Measurements from ENCODE around the gene TTC22. TPM values are rescaled to one million over a fixed set of nuclear protein-coding genes. Genes with fewer than 3 reads are reported as not detected.

The TTC22 gene
- total RNA-seq, 1 experiment from 2014 or later = 1.8 TPM

DNA sequence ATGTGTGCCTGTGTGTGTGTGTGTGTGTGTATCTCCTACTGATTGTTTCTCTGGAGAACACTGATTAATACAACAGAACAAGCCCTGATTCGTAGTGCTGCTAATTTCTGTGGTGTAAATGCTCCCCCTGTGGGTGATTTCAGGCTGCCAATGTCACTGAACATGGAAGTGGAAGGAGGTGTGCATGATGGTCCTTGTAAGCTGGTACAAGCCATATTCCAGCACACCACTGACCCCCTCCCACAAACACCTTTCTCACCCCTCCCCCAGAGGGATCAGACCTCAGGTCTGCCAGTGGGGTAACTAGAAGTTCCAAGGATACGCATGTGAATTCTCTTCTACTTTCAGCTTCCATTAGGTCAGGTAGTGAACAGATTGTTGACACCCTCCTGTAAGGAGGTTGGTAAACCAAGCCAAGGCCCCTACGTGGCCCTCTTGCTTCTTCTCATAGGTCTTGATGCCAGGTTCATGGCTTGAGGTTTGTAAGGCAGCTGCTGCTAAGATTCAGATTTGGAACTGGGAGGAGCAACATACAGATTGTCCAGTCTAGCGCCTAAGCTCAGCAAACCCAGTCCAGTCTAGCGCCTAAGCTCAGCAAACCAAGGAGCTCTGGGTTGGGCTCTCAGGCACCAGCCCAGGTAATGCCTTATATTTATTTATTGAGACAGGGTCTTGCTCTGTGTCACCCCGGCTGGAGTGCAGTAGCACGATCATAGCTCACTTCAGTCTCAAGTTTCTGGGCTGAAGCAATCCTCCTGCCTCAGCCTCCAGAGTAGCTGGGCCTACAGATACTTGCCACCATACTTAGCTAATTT lies 47.2 kb upstream of the TTC22 start:
- TF ChIP-seq EZH2phosphoT487 (IDR thresholded peaks at IDR 0.05; ENCODE audit: borderline replicate concordance) (no peak), CTCF (IDR thresholded peaks at IDR 0.05 in 2 of 3, conservative IDR thresholded peaks at IDR 0.05 in 1 of 3; ENCODE audit: borderline replicate concordance in 1 of 3, insufficient read depth in 1 of 3, low read depth in 2 of 3, low read length in 2 of 3) (peak in 2 of 3 experiments; percentile 19 to 24; a peak in 1 of 6 replicates), RAD21 (IDR thresholded peaks at IDR 0.05; ENCODE audit: low read depth) (peak; percentile 35; the same call in 1 of the 2 replicates)
- no TSS peak for BruUV-seq (replicated peaks)

GRCh38 chr1:54846716-54847284 lies 45.7 kb upstream of the TTC22 start:
- Histone ChIP-seq H4K20me1 (ENCODE audit: insufficient read depth) (no peaks in the 10 kb centered on the region), H3K4me1 (ENCODE audit: control insufficient read depth in 1 of 2, insufficient read depth in 2 of 2, low read length in 2 of 2) (no peaks in the 10 kb centered on the region), H3K9me2 (ENCODE audit: insufficient read depth) (no peaks in the 10 kb centered on the region), H3K27me3 (ENCODE audit: insufficient read depth, low read length) (no peaks in the 10 kb centered on the region), H3K4me2 (ENCODE audit: low read length) (no peak overlapping the region), H3K9ac (ENCODE audit: low read length) (no peak overlapping the region), H3K4me3 (replicated peaks in 1 of 2; ENCODE audit: low read depth in 1 of 2, low read length in 2 of 2) (no peak overlapping the region), H3K79me2 (ENCODE audit: insufficient read depth, low read length) (no peaks in the 10 kb centered on the region), H2AFZ (ENCODE audit: low read depth, low read length, poor library complexity, severe bottlenecking) (no peak overlapping the region), H3K36me3 (ENCODE audit: control insufficient read depth in 1 of 2, insufficient read depth in 2 of 2, low read length in 2 of 2) (peaks cover 7 to 19% of the 10 kb centered on the region in 2 experiments; a peak in 3 of 4 replicates), H3K9me3 (ENCODE audit: control insufficient read depth in 1 of 2, insufficient read depth in 1 of 2, low read depth in 1 of 2, low read length in 2 of 2) (no peaks in the 10 kb centered on the region), H3K27ac (ENCODE audit: low read depth, low read length) (no peak overlapping the region)
- ATAC-seq (no peak), DNase-seq (ENCODE audit: low read depth, low spot score) (no peak)
- ChIA-PET RAD21 (ENCODE audit: low non-redundant PET in 1 of 2, low total read pairs in 2 of 2, uncharacterized antibody in 2 of 2, unreplicated experiment in 2 of 2) (no interaction called here), POLR2A (no interaction called here), CTCF (no interaction called here)
- BruUV-seq (replicated peaks) = no TSS peak
- intact Hi-C loops (cut with micrococcal nuclease) = no loop called here
- TF ChIP-seq CBX3 (IDR thresholded peaks at IDR 0.05; ENCODE audit: low read depth) (no peak), SIN3A (IDR thresholded peaks at IDR 0.05; ENCODE audit: low read depth) (no peak)

More for the DNA sequence above, 47.2 kb upstream of the TTC22 start:
- POLR2A ChIA-PET = interaction anchor here (0.6 kb wide), 1 partner anchor 8 kb away, joined by 3 read pairs; no protein-coding TSS in a partner anchor
- DNase-seq (ENCODE audit: low read depth, low spot score) (no peak), ATAC-seq (peak; percentile 44; the same call in 1 of the 2 replicates)
- CTCF ChIA-PET = interaction anchor here (0.8 kb wide), 1 partner anchor 132 kb away, joined by 3 read pairs; the partner anchor contains the start of gene TMEM61
- RAD21 ChIA-PET (ENCODE audit: low non-redundant PET in 1 of 2, low total read pairs in 2 of 2, uncharacterized antibody in 2 of 2, unreplicated experiment in 2 of 2) = no interaction called here
- Histone ChIP-seq H3K4me3 (replicated peaks in 1 of 2; ENCODE audit: low read depth in 1 of 2, low read length in 2 of 2) (no peak overlapping the region), H3K36me3 (ENCODE audit: control insufficient read depth in 1 of 2, insufficient read depth in 2 of 2, low read length in 2 of 2) (peaks cover 20 to 34% of the 10 kb centered on the region in 2 experiments), H3K27ac (ENCODE audit: low read depth, low read length) (no peak overlapping the region), H2AFZ (ENCODE audit: low read depth, low read length, poor library complexity, severe bottlenecking) (no peak overlapping the region), H3K27me3 (ENCODE audit: insufficient read depth, low read length) (no peaks in the 10 kb centered on the region), H4K20me1 (ENCODE audit: insufficient read depth) (no peaks in the 10 kb centered on the region), H3K9ac (ENCODE audit: low read length) (no peak overlapping the region), H3K4me1 (ENCODE audit: control insufficient read depth in 1 of 2, insufficient read depth in 2 of 2, low read length in 2 of 2) (no peaks in the 10 kb centered on the region), H3K9me3 (ENCODE audit: control insufficient read depth in 1 of 2, insufficient read depth in 1 of 2, low read depth in 1 of 2, low read length in 2 of 2) (no peaks in the 10 kb centered on the region), H3K9me2 (ENCODE audit: insufficient read depth) (no peaks in the 10 kb centered on the region), H3K4me2 (ENCODE audit: low read length) (no peak overlapping the region), H3K79me2 (ENCODE audit: insufficient read depth, low read length) (no peaks in the 10 kb centered on the region)
- intact Hi-C loops (cut with micrococcal nuclease) = no loop called here
